Measurements from ENCODE around the gene ARHGAP44.

Gene ARHGAP44

DNA sequence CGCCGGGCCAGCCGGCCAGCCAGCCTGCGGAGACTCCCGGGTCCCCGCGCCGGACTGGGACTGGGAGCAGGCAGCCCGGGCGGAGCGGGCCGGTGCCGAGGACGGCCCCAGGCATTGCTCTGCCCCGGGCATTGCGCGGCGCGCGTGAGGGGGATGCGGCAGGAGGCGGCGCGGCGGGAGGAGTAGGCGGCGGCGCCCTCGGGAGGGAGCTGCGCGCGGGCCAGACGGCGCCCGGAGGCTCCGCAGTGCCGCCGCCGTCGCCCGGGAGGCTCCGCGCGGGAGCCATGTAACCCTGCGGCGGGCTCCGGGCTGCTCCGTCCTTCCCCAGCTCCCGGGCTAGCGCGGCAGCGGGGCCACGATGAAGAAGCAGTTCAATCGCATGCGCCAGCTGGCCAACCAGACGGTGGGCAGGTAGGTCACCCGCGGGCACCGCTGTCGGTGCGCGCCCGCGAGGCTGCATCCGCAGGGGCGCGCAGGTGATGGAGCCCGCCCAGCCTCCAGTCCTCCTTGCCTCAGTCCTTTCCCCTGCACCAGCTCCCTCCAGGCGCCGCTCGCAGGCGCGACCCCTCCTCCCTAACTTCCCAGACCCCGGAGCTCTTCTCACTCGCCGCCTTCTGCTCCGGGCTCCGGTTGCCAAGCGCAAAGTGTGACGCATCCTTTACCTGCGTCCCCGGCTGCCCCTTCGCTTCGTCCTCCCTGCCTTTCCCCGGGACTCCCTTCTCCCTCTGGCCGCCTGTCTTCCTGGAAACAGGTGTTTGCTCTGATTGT, at the start of gene ARHGAP44:
TSS of gene ARHGAP44 (plus strand) at position 18 of the 768 bp plus-strand sequence. CDS start at position 359, 341 bp downstream.
- DNase-seq (ENCODE audit: low spot score), result peak; percentile 60

DNA sequence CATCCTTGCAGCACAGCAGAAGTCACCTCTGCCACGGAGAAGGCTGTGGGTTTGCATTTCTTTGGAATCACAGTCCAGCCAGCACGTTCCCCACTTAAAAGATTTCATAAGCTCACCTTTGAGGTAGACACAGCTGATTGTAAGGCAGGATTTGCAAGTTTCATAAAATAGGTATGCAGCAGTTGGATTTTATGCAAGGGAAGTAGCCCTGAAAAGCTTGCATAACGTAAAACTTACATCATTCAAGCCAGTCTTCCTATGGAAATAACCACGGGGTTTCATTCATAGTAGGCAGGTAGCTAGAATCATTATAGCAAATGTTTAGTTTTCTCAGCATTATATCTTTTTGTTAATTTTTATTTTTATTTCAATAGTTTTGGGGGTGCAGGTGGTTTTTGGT, 49.8 kb upstream of the ARHGAP44 start:
- DNase-seq (ENCODE audit: low spot score), result no peak

DNA sequence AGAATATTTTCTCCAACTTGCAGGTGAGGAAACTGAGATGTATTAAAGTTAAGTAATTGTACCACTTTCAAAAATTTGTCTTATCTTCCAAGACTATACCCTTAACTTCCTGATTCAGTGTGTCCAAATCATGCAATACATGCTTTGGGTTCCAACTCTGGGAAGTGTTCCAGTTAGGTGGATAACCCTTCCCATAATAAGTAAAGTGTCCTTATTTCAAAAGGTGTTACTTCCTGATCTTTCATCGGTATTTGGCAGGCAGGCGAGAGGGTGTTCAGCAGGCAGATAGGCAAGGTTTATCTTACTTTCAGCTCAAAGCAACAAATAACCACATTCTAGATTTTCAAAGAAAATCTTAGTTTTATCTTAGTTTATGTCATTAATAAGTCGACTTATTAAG, 46.3 kb upstream of the ARHGAP44 start:
- DNase-seq (ENCODE audit: low spot score), result no peak

GRCh38 chr17:12744298-12744697, 45.0 kb upstream of the ARHGAP44 start:
- no peak for DNase-seq (ENCODE audit: low spot score)

GRCh38 chr17:12744786-12745185, 44.5 kb upstream of the ARHGAP44 start:
- no peak for DNase-seq (ENCODE audit: low spot score)

DNA sequence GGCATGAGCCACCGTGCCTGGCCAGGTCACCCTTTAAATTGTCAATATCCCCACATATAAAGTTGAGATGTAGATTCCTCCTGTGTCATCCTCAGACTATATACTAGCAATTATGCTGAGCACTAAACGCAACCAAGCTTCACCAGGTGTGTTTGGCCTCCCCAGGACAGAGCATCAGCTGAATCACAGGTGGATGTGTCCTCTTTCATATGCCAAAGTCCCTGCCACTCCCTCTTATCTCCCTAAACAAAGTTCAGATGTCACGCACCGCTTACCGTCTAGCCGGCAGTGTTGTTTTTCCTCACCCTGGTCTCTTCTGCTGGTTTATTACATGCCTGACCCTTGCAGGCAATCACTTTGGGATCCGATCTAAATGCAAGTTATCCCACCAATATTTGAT, 43.8 kb upstream of the ARHGAP44 start:
- no peak for DNase-seq (ENCODE audit: low spot score)

DNA sequence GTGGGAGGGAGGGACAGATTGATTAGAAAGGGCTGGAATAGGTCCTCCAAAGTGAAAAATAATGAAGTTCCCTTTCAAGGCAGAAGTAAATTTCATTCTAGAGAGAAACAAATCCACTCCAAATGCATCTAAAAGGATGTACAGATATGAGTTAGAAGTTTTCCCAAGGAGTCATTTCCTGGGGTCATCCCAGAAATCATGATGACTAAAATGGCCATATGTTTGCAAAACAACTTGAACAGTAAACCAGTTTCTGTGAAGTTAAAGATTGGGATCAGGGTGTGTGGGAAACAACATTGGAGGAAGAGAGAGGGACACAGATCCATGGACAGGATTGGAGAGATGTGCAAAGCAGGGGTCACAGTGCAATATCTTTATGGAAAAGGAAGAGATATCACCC, 32.5 kb upstream of the ARHGAP44 start:
- DNase-seq (ENCODE audit: low spot score), result no peak

GRCh38 chr17:12759090-12759489, 30.2 kb upstream of the ARHGAP44 start:
- no peak for DNase-seq (ENCODE audit: low spot score)

DNA sequence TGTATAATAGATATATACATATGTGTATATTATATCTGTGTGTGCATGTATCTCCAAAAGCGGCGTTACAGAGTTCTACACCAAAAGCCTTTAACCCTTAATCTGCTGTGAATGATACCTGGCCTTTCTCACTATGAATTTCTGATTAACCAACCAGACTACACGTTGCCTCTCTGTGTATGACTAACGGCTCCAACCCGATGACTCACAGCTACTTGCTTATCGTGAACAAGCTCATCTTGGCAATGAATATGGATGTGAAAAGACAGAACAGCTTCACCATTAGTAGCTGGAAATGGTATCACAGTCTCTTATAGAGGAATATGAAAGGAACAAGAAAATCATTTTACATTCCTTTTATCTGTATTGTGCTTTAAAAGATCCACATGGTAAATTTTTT, 23.8 kb upstream of the ARHGAP44 start:
- peak; percentile 84 for DNase-seq (ENCODE audit: low spot score)

DNA sequence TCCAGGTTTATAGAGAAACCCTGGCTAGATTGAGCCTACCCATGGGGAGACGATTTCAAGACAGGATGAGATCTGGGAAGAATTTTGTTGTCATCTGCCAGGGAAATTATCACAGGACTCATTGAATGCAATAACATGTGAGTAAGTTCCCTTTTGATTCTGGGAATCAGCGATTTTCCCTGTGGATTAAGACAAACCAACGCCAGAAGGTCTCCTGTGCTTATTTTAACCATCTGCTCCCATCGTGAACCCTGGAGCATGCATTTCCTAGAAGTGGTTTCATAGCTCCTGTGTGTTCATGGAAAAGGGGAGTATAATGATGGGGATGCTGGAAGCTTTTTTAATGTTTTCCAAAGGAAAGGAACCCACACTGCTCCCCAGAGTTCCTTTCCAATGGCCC, 21.0 kb upstream of the ARHGAP44 start:
- DNase-seq (ENCODE audit: low spot score), result no peak

- DNase-seq (ENCODE audit: low spot score), result no peak
Measured at GRCh38 chr17:12769981-12770380, 19.3 kb upstream of the ARHGAP44 start.

GRCh38 chr17:12773153-12773552, 16.1 kb upstream of the ARHGAP44 start:
- no peak for DNase-seq (ENCODE audit: low spot score)

DNA sequence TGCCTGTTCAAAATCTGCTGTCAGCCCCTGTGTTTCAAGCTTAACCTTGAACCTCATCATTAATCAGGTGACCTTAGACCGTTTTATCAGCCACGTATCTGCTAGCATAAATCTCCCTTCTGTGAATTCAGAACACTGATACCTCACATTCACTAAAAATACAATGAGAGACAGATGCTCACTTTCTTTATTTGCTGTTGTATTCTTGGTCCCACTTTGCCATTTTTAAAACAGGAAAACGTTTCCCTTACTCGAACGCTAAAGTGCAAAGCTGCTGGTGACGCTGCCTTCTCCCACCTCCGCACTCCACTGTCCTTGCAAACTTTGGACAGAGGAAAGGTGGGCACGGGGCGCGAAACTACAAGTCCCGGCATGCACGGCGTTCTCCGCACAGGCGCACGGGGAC, 220 bp upstream of the ARHGAP44 start:
- DNase-seq (ENCODE audit: low spot score), result no peak

DNA sequence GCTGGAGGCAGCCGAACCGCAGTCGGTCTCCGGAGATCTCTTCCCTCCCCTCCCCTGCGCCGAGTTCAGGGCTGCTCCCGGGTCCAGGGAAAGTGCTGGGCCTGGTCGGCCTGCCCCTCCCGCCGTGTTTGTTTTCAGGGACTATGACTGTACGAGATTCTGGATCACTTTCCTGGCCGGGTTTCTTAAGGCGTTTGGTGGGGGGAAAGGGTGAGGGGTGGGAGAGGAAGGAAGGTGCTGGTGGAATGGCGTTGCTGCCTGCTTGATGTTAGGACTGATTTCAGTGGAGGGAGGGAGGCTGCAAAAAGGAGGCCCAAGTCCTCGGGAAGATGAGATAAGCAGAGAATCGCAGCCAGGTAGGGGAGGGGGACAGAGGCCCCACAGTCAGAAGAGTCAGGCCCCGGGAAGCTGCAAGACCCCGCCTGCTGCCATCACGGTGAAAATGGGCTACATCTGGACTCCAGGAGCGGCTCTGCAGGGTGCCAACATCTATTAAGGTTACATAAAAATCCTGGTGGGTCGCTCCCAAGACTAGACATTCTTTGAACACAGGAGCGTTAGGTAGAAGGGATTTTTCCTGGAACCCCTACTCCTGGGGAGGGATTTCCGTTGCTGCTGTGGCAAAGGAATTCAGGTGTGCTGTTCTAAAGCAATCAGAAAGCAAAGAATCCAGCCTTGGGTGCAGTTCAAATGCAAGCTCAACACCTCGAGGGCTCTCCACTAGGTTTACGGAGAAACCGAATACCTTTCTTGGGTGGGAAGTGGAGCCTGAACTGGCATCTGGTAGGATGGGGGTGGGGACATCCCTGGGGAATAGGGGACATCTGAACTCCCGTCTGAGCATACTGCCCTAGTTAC, 1.2 kb downstream of the ARHGAP44 start:
- no peak for DNase-seq (ENCODE audit: low spot score)

GRCh38 chr17:12794919-12795532, 5.7 kb downstream of the ARHGAP44 start:
- no peak for DNase-seq (ENCODE audit: low spot score)

DNA sequence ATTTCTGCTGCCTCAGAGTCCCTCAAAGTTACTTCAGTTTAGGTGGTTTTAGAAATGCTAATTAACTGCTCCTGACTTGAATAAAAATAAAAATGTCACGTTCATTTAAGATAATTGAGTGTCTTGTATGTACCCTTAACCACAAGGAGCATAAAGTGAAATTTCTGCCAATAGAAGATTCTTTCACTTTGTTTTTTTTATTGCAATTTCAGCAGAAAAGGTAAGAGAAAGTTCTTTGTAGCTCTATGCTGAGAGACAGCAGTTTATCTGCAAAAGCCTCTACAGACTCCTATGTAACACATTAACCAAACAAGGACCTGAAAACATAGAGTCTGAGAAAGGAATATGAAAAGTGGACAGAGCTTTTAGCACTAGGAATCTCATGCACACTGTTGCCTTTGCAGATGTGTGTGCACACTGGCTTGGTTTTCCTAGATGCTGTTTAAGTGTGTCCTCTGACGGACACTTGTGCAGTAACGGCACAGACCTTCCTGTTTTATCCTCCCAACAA, 11.6 kb downstream of the ARHGAP44 start:
- DNase-seq (ENCODE audit: low spot score), result no peak

- no peak for DNase-seq (ENCODE audit: low spot score)
Measured at GRCh38 chr17:12806630-12807029, 17.3 kb downstream of the ARHGAP44 start.

- no peak for DNase-seq (ENCODE audit: low spot score)
Measured at GRCh38 chr17:12808723-12809122, 19.4 kb downstream of the ARHGAP44 start.

DNA sequence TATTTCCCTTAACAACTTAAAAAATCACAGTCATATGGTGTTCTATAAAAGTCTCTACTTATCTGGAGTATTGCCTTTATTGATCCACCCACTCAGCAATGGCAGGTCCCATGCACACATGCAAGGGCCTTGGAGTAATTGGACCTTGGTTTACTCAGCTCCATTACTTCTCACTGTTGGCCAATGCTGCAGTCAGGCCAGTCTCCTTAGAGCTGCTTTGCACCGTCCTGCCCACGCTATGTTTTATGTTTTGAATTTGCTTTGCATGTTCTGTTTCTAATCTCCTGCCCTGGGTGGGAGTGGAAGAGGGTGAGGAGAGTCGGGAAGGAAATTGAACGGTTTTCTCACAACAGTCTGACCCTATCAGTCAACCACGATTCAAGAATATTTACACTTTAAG, 23.6 kb downstream of the ARHGAP44 start:
- DNase-seq (ENCODE audit: low spot score), result no peak

DNA sequence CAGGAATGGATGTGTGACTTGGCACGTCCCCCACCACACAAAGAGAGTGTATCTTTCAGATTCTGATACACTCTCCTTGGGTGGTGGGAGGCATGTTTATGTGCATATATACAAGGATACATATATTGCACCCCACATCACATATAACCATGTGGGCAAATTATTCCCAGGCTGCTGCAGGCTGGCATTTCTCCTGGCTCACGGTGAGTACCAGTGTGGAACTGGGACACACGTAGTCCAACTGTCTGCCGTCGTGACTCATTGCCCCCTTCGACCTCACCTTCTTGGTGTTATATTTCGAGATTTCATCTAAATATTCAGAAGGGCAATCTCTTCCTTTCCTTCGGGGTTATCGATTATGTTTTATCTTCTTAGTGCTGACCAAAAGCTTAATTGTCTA, 24.4 kb downstream of the ARHGAP44 start:
- DNase-seq (ENCODE audit: low spot score), result no peak

- DNase-seq (ENCODE audit: low spot score), result no peak
Measured at GRCh38 chr17:12814718-12815117, 25.4 kb downstream of the ARHGAP44 start.

GRCh38 chr17:12815642-12816141, 26.4 kb downstream of the ARHGAP44 start:
- DNase-seq (ENCODE audit: low spot score), result no peak
